HEK293 (cell line): Measurements from ENCODE around the gene DTL.

Experiments used
- PRDM2 ChIP-seq: fragments of 450-650 bp; formaldehyde crosslinking; IDR thresholded peaks from 2 replicates; pipeline ENCODE4 v1.5.1; 2016; ENCODE audit warnings: missing biosample characterization, missing genetic modification characterization, borderline replicate concordance
- YY1 ChIP-seq: fragments of 450-650 bp; formaldehyde crosslinking; IDR thresholded peaks from 2 replicates; pipeline ENCODE4 v1.5.1; 2018; ENCODE audit warnings: missing biosample characterization, missing genetic modification characterization
- ZNF501 ChIP-seq: fragments of 450-650 bp; formaldehyde crosslinking; IDR thresholded peaks from 2 replicates; pipeline ENCODE4 v1.5.1; 2016; ENCODE audit warnings: missing biosample characterization, missing genetic modification characterization
- ZNF621 ChIP-seq: fragments of 450-650 bp; formaldehyde crosslinking; IDR thresholded peaks from 2 replicates; pipeline ENCODE4 v1.5.1; 2017; ENCODE audit warnings: missing biosample characterization, missing genetic modification characterization
- TF ChIP-seq, protein P1 (sequence below): fragments of 450-650 bp; formaldehyde crosslinking; IDR thresholded peaks from 2 replicates; pipeline ENCODE4 v1.5.1; 2016; ENCODE audit warnings: missing biosample characterization, missing genetic modification characterization

GRCh38 chr1:212149566-212149965, 114.0 kb downstream of the DTL start:
- TF ChIP-seq, protein P1, sequence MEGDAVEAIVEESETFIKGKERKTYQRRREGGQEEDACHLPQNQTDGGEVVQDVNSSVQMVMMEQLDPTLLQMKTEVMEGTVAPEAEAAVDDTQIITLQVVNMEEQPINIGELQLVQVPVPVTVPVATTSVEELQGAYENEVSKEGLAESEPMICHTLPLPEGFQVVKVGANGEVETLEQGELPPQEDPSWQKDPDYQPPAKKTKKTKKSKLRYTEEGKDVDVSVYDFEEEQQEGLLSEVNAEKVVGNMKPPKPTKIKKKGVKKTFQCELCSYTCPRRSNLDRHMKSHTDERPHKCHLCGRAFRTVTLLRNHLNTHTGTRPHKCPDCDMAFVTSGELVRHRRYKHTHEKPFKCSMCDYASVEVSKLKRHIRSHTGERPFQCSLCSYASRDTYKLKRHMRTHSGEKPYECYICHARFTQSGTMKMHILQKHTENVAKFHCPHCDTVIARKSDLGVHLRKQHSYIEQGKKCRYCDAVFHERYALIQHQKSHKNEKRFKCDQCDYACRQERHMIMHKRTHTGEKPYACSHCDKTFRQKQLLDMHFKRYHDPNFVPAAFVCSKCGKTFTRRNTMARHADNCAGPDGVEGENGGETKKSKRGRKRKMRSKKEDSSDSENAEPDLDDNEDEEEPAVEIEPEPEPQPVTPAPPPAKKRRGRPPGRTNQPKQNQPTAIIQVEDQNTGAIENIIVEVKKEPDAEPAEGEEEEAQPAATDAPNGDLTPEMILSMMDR: no peak
- TF ChIP-seq ZNF501 (tag by site-specific recombination): no peak
- TF ChIP-seq YY1 (tag by site-specific recombination): no peak
- no peak for TF ChIP-seq PRDM2
- TF ChIP-seq ZNF621 (tag by site-specific recombination): no peak
